ENCODE measurements around the gene MRPL43. TPM values are rescaled to one million over a fixed set of nuclear protein-coding genes. Genes with fewer than 3 reads are reported as not detected.

The MRPL43 gene
- total and polyA plus RNA-seq, 9 of the 15 experiments (the other 6 are each of a cell fraction or from before 2014, with no cell fraction given): 15.1 to 63.7 (median 37.2) TPM

- CTCF ChIA-PET (ENCODE audit: low intra/inter-chr PET ratio): interaction anchor here (0.5 to 9.3 kb wide), 4 partner anchors 14 to 316 kb away, joined by 3 to 150 read pairs (median 3); no protein-coding TSS in a partner anchor
- H3K4me1 ChIP-seq (replicated peaks in 1 of 2; ENCODE audit: control insufficient read depth in 2 of 2, insufficient read depth in 2 of 2, low read length in 2 of 2): peaks cover 26 to 81% of the 10 kb centered on the region in 2 experiments; a peak in 4 of 5 replicates
- TF ChIP-seq AFF1 (IDR thresholded peaks at IDR 0.05; ENCODE audit: low read depth in 1 of 2, partially characterized antibody in 2 of 2): no peak
- TF ChIP-seq BRD9 (IDR thresholded peaks at IDR 0.05; ENCODE audit: low read depth, partially characterized antibody): no peak
- no peak for TF ChIP-seq HDAC3 (IDR thresholded peaks at IDR 0.05; ENCODE audit: borderline replicate concordance, partially characterized antibody)
- TF ChIP-seq PML (IDR thresholded peaks at IDR 0.05; ENCODE audit: low read length): no peak
- TF ChIP-seq FOSL1 (tag; conservative IDR thresholded peaks at IDR 0.05): no peak
- no peak for TF ChIP-seq E2F4 (CRISPR knock-in tag; IDR thresholded peaks at IDR 0.05; ENCODE audit: low read depth)
- no peak for TF ChIP-seq SMARCE1 (IDR thresholded peaks at IDR 0.05)
- TF ChIP-seq GABPB2 (CRISPR knock-in tag; conservative IDR thresholded peaks at IDR 0.05): no peak
- no peak for TF ChIP-seq ZBTB26 (CRISPR knock-in tag; IDR thresholded peaks at IDR 0.05)
- TF ChIP-seq YY1 (IDR thresholded peaks at IDR 0.05; ENCODE audit: borderline replicate concordance in 1 of 3, control insufficient read depth in 1 of 3, extremely low read depth in 1 of 3, insufficient read depth in 3 of 3, insufficient read length in 1 of 3, insufficient replicate concordance in 2 of 3, low read depth in 1 of 3, low read length in 2 of 3): peak in 1 of 3 experiments; percentile 12
- no peak for TF ChIP-seq KLF16 (IDR thresholded peaks at IDR 0.05)
- no peak for TF ChIP-seq MEIS2 (IDR thresholded peaks at IDR 0.05; ENCODE audit: partially characterized antibody)
- no peak for TF ChIP-seq CBX8 (IDR thresholded peaks at IDR 0.05; ENCODE audit: borderline replicate concordance, extremely low read depth, low read depth, low read length, poor library complexity, severe bottlenecking)
These were observed 11.9 kb upstream of the MRPL43 start for GRCh38 chr10:100998991-100999741.

More at GRCh38 chr10:100998991-100999741, 11.9 kb upstream of the MRPL43 start:
- Histone ChIP-seq H3K9me1 (ENCODE audit: control insufficient read depth, insufficient read depth, low read length) (no peaks in the 10 kb centered on the region), H3K9me3 (replicated peaks; ENCODE audit: control insufficient read depth, insufficient read depth, low read depth, low read length) (no peaks in the 10 kb centered on the region), H3K36me3 (ENCODE audit: control insufficient read depth, insufficient read depth, low read length) (peaks cover 36% of the 10 kb centered on the region; the same call in 2 of the 3 replicates), H3K4me3 (peak overlapping the region; percentile 76), H3K27me3 (ENCODE audit: control insufficient read depth in 2 of 2, insufficient read depth in 2 of 2, low read length in 2 of 2) (no peaks in the 10 kb centered on the region), H3K9ac (ENCODE audit: insufficient read depth in 1 of 2, low read depth in 2 of 2, low read length in 2 of 2) (peak overlapping the region; percentile 85 to 90), H4K20me1 (replicated peaks; ENCODE audit: control insufficient read depth, insufficient read depth, low read length) (no peaks in the 10 kb centered on the region), H3K27ac (ENCODE audit: extremely low read depth, low read depth, low read length) (peak overlapping the region; percentile 93), H2AFZ (ENCODE audit: low read depth, low read length) (peak overlapping the region; percentile 86), H3K79me2 (ENCODE audit: control insufficient read depth, insufficient read depth, low read length) (peaks cover 64% of the 10 kb centered on the region), H3K4me2 (ENCODE audit: insufficient read depth, low read length) (peak overlapping the region; percentile 100)
- ATAC-seq (peak; percentile 72), DNase-seq (ENCODE audit: extremely low read depth in 1 of 4, low spot score in 3 of 4) (peak; percentile 55 to 82 (median 71)), FAIRE-seq (no peak)
- POLR2A ChIA-PET: interaction anchor here (0.6 to 1.0 kb wide), 3 partner anchors 12 to 59 kb away, joined by 3 to 5 read pairs (median 3); no protein-coding TSS in a partner anchor
- WGBS (ENCODE audit: insufficient coverage, low coverage, missing lambda C conversion rate): 2% methylated on average over 28 of the region's 83 CpGs
- intact Hi-C loops (cut with micrococcal nuclease) (loop anchor here (1.0 kb wide), 1 partner anchor 12 kb away; no protein-coding TSS in a partner anchor), in situ Hi-C loops (cut with MboI) (loop anchor here (25.0 kb wide), 1 partner anchor 1038 kb away; no protein-coding TSS in a partner anchor)
- no TSS peak for BruUV-seq (replicated peaks)
